Airway epithelial cell (primary cell): ENCODE results near the gene GOLT1A. TPM values are rescaled to one million over a fixed set of nuclear protein-coding genes. Genes with fewer than 3 reads are reported as not detected.

Source experiments
- total RNA-seq: library from RNA; depleted of rRNA; stranded (reverse); fragments of >200 nt; gene quantifications from 2 replicates; pipeline ENCODE4 v1.2.3, GENCODE V29; 2015

GOLT1A gene, protein sequence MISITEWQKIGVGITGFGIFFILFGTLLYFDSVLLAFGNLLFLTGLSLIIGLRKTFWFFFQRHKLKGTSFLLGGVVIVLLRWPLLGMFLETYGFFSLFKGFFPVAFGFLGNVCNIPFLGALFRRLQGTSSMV
- total RNA-seq = not detected in 2 replicates

DNA sequence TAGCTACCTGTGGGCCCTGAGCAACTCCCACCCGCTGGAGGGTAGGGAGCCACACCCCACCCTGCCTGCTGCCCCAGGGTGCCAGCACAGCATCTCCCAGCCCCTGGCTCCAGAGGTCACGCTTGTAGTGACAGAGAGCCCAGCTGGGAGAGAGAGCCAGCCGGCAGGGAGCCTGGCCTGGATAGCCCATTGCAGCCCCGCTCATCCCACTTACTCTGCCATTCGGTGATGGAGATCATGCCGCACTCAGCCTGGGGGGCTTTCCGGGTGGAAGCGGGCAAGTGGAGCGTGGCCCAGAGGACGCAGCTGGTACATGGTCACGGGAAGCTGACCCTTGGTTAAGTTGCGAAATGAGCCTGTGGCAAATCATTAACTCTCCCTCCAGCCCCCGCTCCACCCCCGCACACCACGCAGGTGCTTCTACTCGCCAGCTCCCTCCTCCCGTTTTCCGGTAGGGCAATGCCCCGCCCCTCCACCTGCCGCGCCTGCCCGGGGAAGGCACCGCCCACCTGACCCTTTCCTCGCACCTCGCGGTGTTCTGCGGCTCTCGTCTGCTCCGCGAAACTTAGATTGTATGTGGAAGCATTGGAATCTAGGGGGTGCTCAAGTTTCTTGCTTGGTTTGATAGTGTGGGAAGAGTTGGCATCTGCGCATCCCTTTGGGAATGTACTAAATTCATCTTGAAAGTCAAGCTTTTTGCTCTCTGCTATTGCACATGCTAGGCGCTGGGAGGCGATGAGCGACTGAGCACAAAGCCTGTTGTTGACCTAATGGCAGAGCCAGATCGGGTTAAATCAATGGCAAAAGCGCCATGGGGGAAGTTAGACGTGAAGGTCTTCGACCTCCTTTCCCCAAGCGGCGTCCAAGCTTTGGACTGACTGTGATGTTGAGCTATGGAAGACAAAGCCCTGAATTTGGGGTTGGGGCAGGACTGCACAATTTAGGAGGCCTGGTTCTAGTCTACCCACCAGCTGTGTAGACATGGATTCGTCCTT lies at the start of gene GOLT1A:
Gene GOLT1A, minus strand, starts transcription at position 321 of the 995 bp plus-strand sequence. Its CDS starts 82 bp downstream, at position 239.

DNA sequence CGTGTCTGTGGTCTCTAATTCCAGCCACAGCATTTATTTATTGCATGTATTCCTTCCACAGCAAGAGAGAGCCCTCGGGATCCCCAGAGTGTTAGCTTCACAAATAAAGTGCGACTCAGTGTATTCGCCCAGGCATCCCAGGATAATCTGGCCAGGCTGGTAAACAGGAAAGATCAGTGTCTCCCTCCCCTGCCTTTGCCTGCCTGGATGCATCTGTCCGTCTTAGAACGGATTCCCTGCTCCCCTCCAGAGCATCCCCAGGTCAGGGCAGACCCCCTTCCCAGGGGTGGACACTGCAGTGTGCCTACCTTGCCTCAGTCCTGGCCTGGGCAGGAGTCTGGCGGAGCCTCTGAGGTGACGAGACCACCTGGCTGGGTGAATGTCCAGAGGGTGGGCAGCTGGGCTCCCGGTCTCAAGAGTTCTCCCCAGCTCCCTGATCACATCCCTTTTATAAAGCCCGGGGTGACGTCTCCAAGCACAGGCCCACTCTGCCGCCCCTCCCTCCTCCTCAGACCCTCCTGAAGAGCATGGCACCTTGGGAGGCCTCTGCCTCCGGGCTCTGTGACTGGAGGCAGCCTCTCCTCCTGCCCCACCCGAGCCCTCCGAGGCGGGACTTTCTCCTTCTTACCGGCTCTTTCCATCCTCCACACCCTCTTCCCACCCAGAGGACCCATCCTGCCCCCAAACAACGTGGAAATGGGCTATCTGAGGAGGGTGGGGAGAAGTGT lies 17.6 kb downstream of the GOLT1A start, which contains the start of gene KISS1:
Gene KISS1, minus strand, starts transcription at position 424 of the 728 bp plus-strand sequence. CDS start 3,615 bp downstream, outside the sequence.

DNA sequence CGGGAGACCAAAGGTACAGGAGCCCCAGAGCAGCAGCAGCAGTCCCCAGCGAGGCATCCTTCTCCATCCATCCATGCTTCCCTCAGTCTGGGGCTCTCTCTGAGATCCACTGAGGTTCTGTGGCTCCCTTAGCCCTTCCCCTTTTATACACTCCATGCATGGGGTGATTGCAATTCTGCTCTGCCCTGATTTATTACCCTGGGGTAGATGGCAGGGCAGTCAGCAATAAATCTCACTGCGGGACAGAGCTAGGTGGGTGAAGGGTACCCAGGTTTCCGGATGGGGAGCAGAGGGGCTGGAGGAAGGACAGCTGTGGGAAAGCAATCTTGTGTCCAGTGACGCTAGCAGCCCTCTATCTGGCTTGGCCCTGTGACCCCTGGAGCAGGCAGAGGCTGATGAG lies 47.6 kb downstream of the GOLT1A start, which contains the start of gene REN:
Gene REN, minus strand, starts transcription at position 119 of the 400 bp plus-strand sequence. Its CDS starts 44 bp downstream, at position 75.

DNA sequence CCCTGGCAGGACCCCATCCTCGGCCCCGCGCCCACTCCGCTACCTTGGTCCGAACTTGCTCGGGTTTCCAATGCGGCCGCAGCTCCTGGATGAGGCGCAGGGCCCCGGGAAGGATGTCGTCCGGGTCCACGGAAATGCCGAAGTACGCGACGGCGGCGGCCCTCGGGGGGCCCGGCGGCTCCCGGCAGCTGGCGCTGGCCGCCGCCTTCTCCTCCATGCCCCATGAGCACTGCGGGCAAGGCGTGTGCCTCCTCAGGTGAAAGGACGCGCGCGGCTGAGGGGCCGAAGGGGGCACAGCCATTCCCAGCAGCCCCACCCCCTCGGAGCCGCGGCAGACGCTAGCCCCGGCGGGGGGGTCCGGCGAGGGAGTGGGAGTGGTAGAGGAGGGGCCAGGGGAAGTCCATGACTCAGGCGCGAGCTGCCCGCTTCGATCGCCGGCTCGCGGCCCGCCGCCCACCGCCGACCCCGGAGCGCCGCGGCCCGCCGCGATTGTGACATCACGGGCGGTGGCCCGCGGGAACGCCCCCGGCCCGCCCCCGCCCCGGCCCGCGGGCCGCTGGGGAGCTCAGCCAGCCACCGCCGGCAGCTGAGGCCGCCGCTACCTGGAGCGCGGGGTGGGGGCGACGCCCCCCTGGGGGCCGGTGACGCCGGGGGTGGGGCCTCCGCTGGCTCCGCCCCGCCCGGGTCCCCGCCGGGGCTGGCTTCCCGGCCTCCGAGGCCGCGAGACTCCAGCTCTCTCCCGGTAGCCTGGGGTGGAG lies 62.1 kb downstream of the GOLT1A start, which contains the start of gene ETNK2:
Gene ETNK2, minus strand, starts transcription at position 493 of the 758 bp plus-strand sequence. Its CDS starts 192 bp downstream, at position 301.

Other genes with a start within 250 kb of the GOLT1A start
- gene SOX13, start 140.9 kb downstream of the GOLT1A start, total RNA-seq = 11.8 and 14.2 TPM in 2 replicates
- gene ETNK2, start 61.9 kb downstream of the GOLT1A start, total RNA-seq = 17.7 and 21.6 TPM in 2 replicates
- gene REN, start 47.7 kb downstream of the GOLT1A start, total RNA-seq = not detected in 2 replicates
- gene KISS1, start 17.5 kb downstream of the GOLT1A start, total RNA-seq = not detected in 2 replicates
- 4.3 and 10.2 TPM in 2 replicates for gene PLEKHA6, start 145.9 kb upstream of the GOLT1A start, total RNA-seq
- gene PPP1R15B, start 197.8 kb upstream of the GOLT1A start, total RNA-seq = 21.9 and 31.2 TPM in 2 replicates